Activated T-cell treated with anti-CD3 and anti-CD28 coated beads, Interleukin-2, amount 50 U/mL, for 72 hours (primary cell): Measurements from ENCODE around the gene SORL1. TPM values are rescaled to one million over a fixed set of nuclear protein-coding genes. Genes with fewer than 3 reads are reported as not detected.

Source experiments
- ATAC-seq, 2 donors: fragments of 150-1000 bp; cut with Tn5 transposase; replicated peaks in 1 of 2; 2 replicates each; pipeline ENCODE4 v1.10.0; 2021; ENCODE audit warnings: moderate library complexity in 2 of 2, mild to moderate bottlenecking in 1 of 2
- DNase-seq, 2 donors: peaks; one replicate each; pipeline ENCODE4 v3.0.0; 2021 to 2022; ENCODE audit warnings: mixed read lengths in 1 of 2
- H3K27ac Mint-ChIP-seq: one replicate; pipeline ENCODE4 v1.8.0; 2022; ENCODE audit warnings: mild to moderate bottlenecking, moderate library complexity, mixed read lengths
- H3K27me3 Mint-ChIP-seq: one replicate; pipeline ENCODE4 v1.8.0; 2022; ENCODE audit warnings: low read depth, mixed read lengths
- H3K36me3 Mint-ChIP-seq, 2 donors: one replicate each; pipeline ENCODE4 v1.8.0; 2022; ENCODE audit warnings: mixed read lengths in 2 of 2, mild to moderate bottlenecking in 1 of 2; ENCODE audit not compliant: insufficient read depth in 2 of 2
- H3K4me1 Mint-ChIP-seq: one replicate; pipeline ENCODE4 v1.8.0; 2022; ENCODE audit warnings: low read depth, mixed read lengths
- H3K4me3 Mint-ChIP-seq, 2 donors: one replicate each; pipeline ENCODE4 v1.8.0; 2022; ENCODE audit warnings: mild to moderate bottlenecking in 2 of 2, mixed read lengths in 2 of 2, moderate library complexity in 2 of 2
- H3K9me3 Mint-ChIP-seq, 2 donors: one replicate each; pipeline ENCODE4 v1.8.0; 2022; ENCODE audit warnings: mixed read lengths in 2 of 2
- total RNA-seq, 2 donors: library from RNA; stranded (reverse); gene quantifications; one replicate each; pipeline ENCODE4 v1.2.3, GENCODE V29; 2022

The SORL1 gene
- total RNA-seq, 2 donors from 2014 or later = 66.3 to 80.0 TPM

- Mint-ChIP-seq H3K27ac (peak overlapping the region; percentile 30), H3K36me3 (peaks cover 15 to 47% of the 10 kb centered on the region in 2 donors)
These were observed 124.4 kb downstream of the SORL1 start for GRCh38 chr11:121576531-121576930.

GRCh38 chr11:121577106-121577848 is 125.2 kb downstream of the SORL1 start:
- ATAC-seq (no peak), DNase-seq (no peak)
- peaks cover 15 to 45% of the 10 kb centered on the region in 2 donors for H3K36me3 Mint-ChIP-seq
- no peak overlapping the region for H3K4me3 Mint-ChIP-seq
- no peak overlapping the region for H3K27ac Mint-ChIP-seq
- H3K9me3 Mint-ChIP-seq = peaks cover 2 to 5% of the 10 kb centered on the region in 2 donors
- no peaks in the 10 kb centered on the region for H3K27me3 Mint-ChIP-seq
- peaks cover 42% of the 10 kb centered on the region for H3K4me1 Mint-ChIP-seq

More at GRCh38 chr11:121576531-121576930, 124.4 kb downstream of the SORL1 start:
- Mint-ChIP-seq H3K4me1 (peaks cover 34% of the 10 kb centered on the region), H3K4me3 (no peak overlapping the region), H3K27me3 (no peaks in the 10 kb centered on the region), H3K9me3 (peaks cover 2 to 5% of the 10 kb centered on the region in 2 donors)
- DNase-seq (no peak), ATAC-seq (no peak)

GRCh38 chr11:121578251-121578976 is 126.3 kb downstream of the SORL1 start:
- DNase-seq (no peak), ATAC-seq (no peak)
- Mint-ChIP-seq H3K36me3 (peaks cover 15 to 49% of the 10 kb centered on the region in 2 donors), H3K27me3 (no peaks in the 10 kb centered on the region), H3K4me1 (peaks cover 53% of the 10 kb centered on the region), H3K9me3 (peaks cover 2 to 5% of the 10 kb centered on the region in 2 donors), H3K27ac (no peak overlapping the region), H3K4me3 (no peak overlapping the region)

GRCh38 chr11:121580154-121580553 is 128.0 kb downstream of the SORL1 start:
- Mint-ChIP-seq H3K27me3 (no peaks in the 10 kb centered on the region), H3K4me3 (no peak overlapping the region), H3K27ac (peak overlapping the region; percentile 0), H3K36me3 (peaks cover 13 to 48% of the 10 kb centered on the region in 2 donors), H3K9me3 (peaks cover 2 to 5% of the 10 kb centered on the region in 2 donors), H3K4me1 (peaks cover 48% of the 10 kb centered on the region)
- no peak for DNase-seq
- ATAC-seq = no peak

- Mint-ChIP-seq H3K36me3 (peaks cover 13 to 53% of the 10 kb centered on the region in 2 donors), H3K9me3 (peaks cover 2 to 5% of the 10 kb centered on the region in 2 donors), H3K4me3 (peak overlapping the region; percentile 7 to 68), H3K27ac (peak overlapping the region; percentile 78), H3K4me1 (peaks cover 40% of the 10 kb centered on the region), H3K27me3 (no peaks in the 10 kb centered on the region)
- DNase-seq (no peak), ATAC-seq (peak; percentile 58 to 60)
These were observed 129.5 kb downstream of the SORL1 start for GRCh38 chr11:121581607-121582006.

GRCh38 chr11:121582296-121582695 is 130.2 kb downstream of the SORL1 start:
- DNase-seq (no peak), ATAC-seq (peak; percentile 56 to 74)
- Mint-ChIP-seq H3K9me3 (peaks cover 2 to 5% of the 10 kb centered on the region in 2 donors), H3K36me3 (peaks cover 10 to 48% of the 10 kb centered on the region in 2 donors), H3K27ac (peak overlapping the region; percentile 79), H3K4me1 (peaks cover 33% of the 10 kb centered on the region), H3K4me3 (peak overlapping the region; percentile 27 to 68), H3K27me3 (no peaks in the 10 kb centered on the region)

- Mint-ChIP-seq H3K27ac (peak overlapping the region; percentile 36), H3K4me3 (no peak overlapping the region), H3K36me3 (peaks cover 17 to 39% of the 10 kb centered on the region in 2 donors)
These were observed 131.7 kb downstream of the SORL1 start for GRCh38 chr11:121583825-121584224.

GRCh38 chr11:121586750-121587149 is 134.6 kb downstream of the SORL1 start:
- H3K9me3 Mint-ChIP-seq = no peaks in the 10 kb centered on the region
- H3K4me1 Mint-ChIP-seq = peaks cover 45% of the 10 kb centered on the region
- ATAC-seq = no peak
- H3K36me3 Mint-ChIP-seq = peaks cover 12 to 24% of the 10 kb centered on the region in 2 donors
- no peak overlapping the region for H3K27ac Mint-ChIP-seq
- no peak for DNase-seq
- H3K4me3 Mint-ChIP-seq = no peak overlapping the region
- no peaks in the 10 kb centered on the region for H3K27me3 Mint-ChIP-seq

More at GRCh38 chr11:121583825-121584224, 131.7 kb downstream of the SORL1 start:
- H3K9me3 Mint-ChIP-seq = peaks cover 2 to 5% of the 10 kb centered on the region in 2 donors
- ATAC-seq = no peak
- H3K27me3 Mint-ChIP-seq = no peaks in the 10 kb centered on the region
- no peak for DNase-seq
- H3K4me1 Mint-ChIP-seq = peaks cover 31% of the 10 kb centered on the region

- H3K9me3 Mint-ChIP-seq = no peaks in the 10 kb centered on the region
- no peak overlapping the region for H3K27ac Mint-ChIP-seq
- H3K4me3 Mint-ChIP-seq = no peak overlapping the region
- H3K36me3 Mint-ChIP-seq = peaks cover 12 to 28% of the 10 kb centered on the region in 2 donors
- no peaks in the 10 kb centered on the region for H3K27me3 Mint-ChIP-seq
- peaks cover 40% of the 10 kb centered on the region for H3K4me1 Mint-ChIP-seq
- DNase-seq (no peak), ATAC-seq (no peak)
These were observed 135.1 kb downstream of the SORL1 start for GRCh38 chr11:121587182-121587581.

GRCh38 chr11:121588747-121589146 is 136.6 kb downstream of the SORL1 start:
- peak overlapping the region; percentile 29 for H3K27ac Mint-ChIP-seq
- H3K4me3 Mint-ChIP-seq = no peak overlapping the region
- DNase-seq = no peak
- no peak for ATAC-seq
- H3K36me3 Mint-ChIP-seq = peaks cover 15 to 31% of the 10 kb centered on the region in 2 donors
- no peaks in the 10 kb centered on the region for H3K9me3 Mint-ChIP-seq
- H3K4me1 Mint-ChIP-seq = peaks cover 27% of the 10 kb centered on the region
- no peaks in the 10 kb centered on the region for H3K27me3 Mint-ChIP-seq

GRCh38 chr11:121589946-121590537 is 137.9 kb downstream of the SORL1 start:
- peak overlapping the region; percentile 17 to 34 for H3K4me3 Mint-ChIP-seq
- H3K36me3 Mint-ChIP-seq = peaks cover 15 to 30% of the 10 kb centered on the region in 2 donors
- DNase-seq = peak in 1 of 2 donors; percentile 8
- peak; percentile 54 to 64 for ATAC-seq
- H3K27me3 Mint-ChIP-seq = no peaks in the 10 kb centered on the region
- peaks cover 27% of the 10 kb centered on the region for H3K4me1 Mint-ChIP-seq
- H3K27ac Mint-ChIP-seq = peak overlapping the region; percentile 70
- no peaks in the 10 kb centered on the region for H3K9me3 Mint-ChIP-seq

- Mint-ChIP-seq H3K27me3 (no peaks in the 10 kb centered on the region), H3K9me3 (no peaks in the 10 kb centered on the region), H3K27ac (peak overlapping the region; percentile 64), H3K4me1 (peaks cover 26% of the 10 kb centered on the region), H3K36me3 (peaks cover 15 to 29% of the 10 kb centered on the region in 2 donors), H3K4me3 (peak overlapping the region; percentile 30 to 33)
- ATAC-seq = peak; percentile 5 to 19
- DNase-seq = no peak
These were observed 138.8 kb downstream of the SORL1 start for GRCh38 chr11:121590772-121591404.
